Dendritic cell treated with granulocyte-macrophage colony-stimulating factor and Interleukin-4, amounts not matched to agents 40 ng/mL and 50 ng/mL, for 4 days (primary cell): ENCODE data around the gene TRIO.

ENCODE experiments used
- H3K27ac Mint-ChIP-seq: one replicate; pipeline ENCODE4 v1.8.0; 2022; ENCODE audit warnings: mild to moderate bottlenecking, mixed read lengths
- H3K27me3 Mint-ChIP-seq: one replicate; pipeline ENCODE4 v1.8.0; 2022; ENCODE audit warnings: mild to moderate bottlenecking, mixed read lengths
- H3K36me3 Mint-ChIP-seq: one replicate; pipeline ENCODE4 v1.8.0; 2022; ENCODE audit warnings: low read depth, mixed read lengths
- H3K4me1 Mint-ChIP-seq: one replicate; pipeline ENCODE4 v1.8.0; 2022; ENCODE audit warnings: low read depth, mixed read lengths
- H3K4me3 Mint-ChIP-seq: one replicate; pipeline ENCODE4 v1.8.0; 2022; ENCODE audit warnings: mild to moderate bottlenecking, moderate library complexity, mixed read lengths
- H3K9me3 Mint-ChIP-seq: one replicate; pipeline ENCODE4 v1.8.0; 2022; ENCODE audit warnings: mixed read lengths
- intact Hi-C: fragments of 100-400 bp; cut with micrococcal nuclease; formaldehyde crosslinking; loops from one replicate; pipeline ENCODE4 v1.15.0; 2022

The TRIO gene

GRCh38 chr5:14455814-14456321, 312.7 kb downstream of the TRIO start:
- Mint-ChIP-seq H3K36me3 (peaks cover 78% of the 10 kb centered on the region), H3K4me3 (no peak overlapping the region)

GRCh38 chr5:14457476-14457875, 314.3 kb downstream of the TRIO start:
- Mint-ChIP-seq H3K4me3 (no peak overlapping the region), H3K9me3 (peaks cover 9% of the 10 kb centered on the region), H3K27ac (no peak overlapping the region), H3K4me1 (peaks cover 3% of the 10 kb centered on the region), H3K36me3 (peaks cover 82% of the 10 kb centered on the region), H3K27me3 (no peaks in the 10 kb centered on the region)
- intact Hi-C loops: no loop called here

More at GRCh38 chr5:14455814-14456321, 312.7 kb downstream of the TRIO start:
- Mint-ChIP-seq H3K27me3 (no peaks in the 10 kb centered on the region), H3K4me1 (peaks cover 9% of the 10 kb centered on the region), H3K27ac (no peak overlapping the region), H3K9me3 (peaks cover 9% of the 10 kb centered on the region)
- intact Hi-C loops: no loop called here

DNA sequence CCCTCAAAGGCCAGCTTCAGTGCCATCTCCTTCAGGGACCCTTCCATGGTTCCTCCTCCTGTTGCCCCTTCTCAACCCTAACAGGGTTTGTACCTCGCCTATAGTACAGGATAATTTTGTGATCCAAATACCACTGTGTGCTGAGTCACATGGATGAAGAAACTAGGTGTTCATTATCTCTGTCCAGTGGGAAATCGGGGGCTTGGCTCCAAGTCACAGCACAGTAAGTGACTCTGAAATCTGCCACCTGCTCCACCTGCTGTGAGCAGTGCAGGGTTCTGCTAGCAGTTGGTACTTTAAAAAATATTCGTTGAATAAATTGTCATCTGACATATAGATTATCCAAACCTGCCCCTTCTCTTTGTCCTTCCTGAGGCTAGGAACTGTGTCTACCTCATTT, 315.3 kb downstream of the TRIO start:
- Mint-ChIP-seq H3K36me3 (peaks cover 86% of the 10 kb centered on the region), H3K4me3 (no peak overlapping the region), H3K4me1 (peaks cover 12% of the 10 kb centered on the region), H3K9me3 (peaks cover 9% of the 10 kb centered on the region), H3K27ac (no peak overlapping the region), H3K27me3 (no peaks in the 10 kb centered on the region)
- intact Hi-C loops: no loop called here

DNA sequence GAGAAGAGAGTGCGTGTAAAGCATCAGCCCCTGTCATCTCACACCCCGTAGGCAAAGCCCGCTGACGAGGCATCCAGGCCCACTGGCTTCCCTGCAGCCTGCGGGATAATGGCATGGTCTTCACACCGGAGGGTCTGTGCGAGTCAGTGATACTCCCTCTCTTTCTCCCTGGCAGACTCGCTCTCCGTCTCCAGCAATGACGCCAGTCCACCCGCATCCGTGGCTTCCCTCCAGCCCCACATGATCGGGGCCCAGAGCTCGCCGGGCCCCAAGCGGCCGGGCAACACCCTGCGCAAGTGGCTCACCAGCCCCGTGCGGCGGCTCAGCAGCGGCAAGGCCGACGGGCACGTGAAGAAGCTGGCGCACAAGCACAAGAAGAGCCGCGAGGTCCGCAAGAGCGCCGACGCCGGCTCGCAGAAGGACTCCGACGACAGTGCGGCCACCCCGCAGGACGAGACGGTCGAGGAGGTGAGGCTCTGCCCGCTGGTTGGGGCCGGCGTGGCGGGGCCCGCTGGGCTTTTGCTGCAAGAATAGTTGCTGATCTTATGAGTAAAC, 317.8 kb downstream of the TRIO start:
- Mint-ChIP-seq H3K9me3 (no peaks in the 10 kb centered on the region), H3K4me1 (peaks cover 35% of the 10 kb centered on the region), H3K4me3 (no peak overlapping the region), H3K27ac (no peak overlapping the region), H3K36me3 (peaks cover 83% of the 10 kb centered on the region), H3K27me3 (no peaks in the 10 kb centered on the region)
- intact Hi-C loops: no loop called here

DNA sequence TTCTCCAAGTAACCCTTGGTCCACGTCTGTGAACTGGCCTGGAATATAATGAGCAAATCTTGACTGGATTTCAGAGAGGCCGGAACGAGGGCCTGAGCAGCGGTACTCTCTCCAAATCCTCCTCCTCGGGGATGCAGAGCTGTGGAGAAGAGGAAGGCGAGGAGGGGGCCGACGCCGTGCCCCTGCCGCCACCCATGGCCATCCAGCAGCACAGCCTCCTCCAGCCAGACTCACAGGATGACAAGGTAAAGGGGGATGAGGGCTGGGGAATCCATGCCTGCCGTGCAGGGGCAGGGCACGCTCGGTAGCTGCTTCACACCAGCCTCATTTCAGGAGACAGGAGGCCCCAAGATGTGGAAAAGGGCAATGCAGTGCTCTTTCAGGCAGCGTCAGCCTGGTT, 319.5 kb downstream of the TRIO start:
- no peaks in the 10 kb centered on the region for H3K27me3 Mint-ChIP-seq
- peaks cover 91% of the 10 kb centered on the region for H3K36me3 Mint-ChIP-seq
- no peaks in the 10 kb centered on the region for H3K9me3 Mint-ChIP-seq
- intact Hi-C loops: no loop called here
- peaks cover 35% of the 10 kb centered on the region for H3K4me1 Mint-ChIP-seq
- H3K4me3 Mint-ChIP-seq: no peak overlapping the region
- peak overlapping the region; percentile 67 for H3K27ac Mint-ChIP-seq

DNA sequence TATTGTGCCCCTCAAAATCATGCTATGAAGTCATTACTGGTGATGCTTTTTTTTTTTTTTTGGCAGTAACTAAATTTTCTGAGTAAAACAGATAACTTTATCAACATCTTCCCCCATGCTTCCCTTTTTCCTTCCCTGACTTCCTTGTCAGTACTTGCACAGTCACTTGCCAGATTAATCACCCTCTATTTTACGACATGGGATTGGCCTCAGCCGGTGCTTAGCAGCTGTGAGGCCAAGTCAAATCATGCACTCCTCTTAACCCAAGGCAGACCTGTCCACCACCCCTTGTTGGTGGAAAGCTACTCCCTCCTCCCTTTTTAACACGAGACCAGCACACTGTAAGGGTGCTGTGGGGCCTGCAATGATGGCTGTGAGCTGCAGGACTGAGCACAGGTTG, 320.5 kb downstream of the TRIO start:
- Mint-ChIP-seq H3K36me3 (peaks cover 89% of the 10 kb centered on the region), H3K27ac (peak overlapping the region; percentile 73), H3K27me3 (no peaks in the 10 kb centered on the region), H3K9me3 (no peaks in the 10 kb centered on the region), H3K4me1 (peaks cover 35% of the 10 kb centered on the region), H3K4me3 (no peak overlapping the region)
- intact Hi-C loops: no loop called here

DNA sequence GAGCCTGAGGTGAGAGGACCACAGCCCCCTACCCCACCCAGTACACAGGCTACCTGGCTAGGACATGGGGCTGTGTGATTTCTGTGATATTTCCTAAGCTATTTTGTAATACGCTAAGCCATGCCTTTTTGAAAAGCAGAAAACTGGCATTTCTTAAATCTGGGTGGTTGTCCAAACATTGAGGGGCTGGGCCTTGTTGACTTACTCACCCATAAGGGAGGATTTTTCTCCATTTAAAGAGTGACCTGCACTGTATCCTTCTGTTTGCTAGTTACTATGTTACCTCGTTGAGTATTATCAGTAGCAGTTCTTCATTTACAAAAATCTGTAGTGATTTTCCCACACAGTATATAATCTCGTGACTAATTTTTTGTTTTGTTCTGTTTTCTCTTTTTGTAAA, 321.0 kb downstream of the TRIO start:
- Mint-ChIP-seq H3K27ac (peak overlapping the region; percentile 73), H3K9me3 (no peaks in the 10 kb centered on the region), H3K36me3 (peaks cover 89% of the 10 kb centered on the region), H3K4me1 (peaks cover 35% of the 10 kb centered on the region), H3K4me3 (no peak overlapping the region), H3K27me3 (no peaks in the 10 kb centered on the region)
- intact Hi-C loops: no loop called here

GRCh38 chr5:14464671-14465070, 321.5 kb downstream of the TRIO start:
- peaks cover 35% of the 10 kb centered on the region for H3K4me1 Mint-ChIP-seq
- peaks cover 89% of the 10 kb centered on the region for H3K36me3 Mint-ChIP-seq
- no peak overlapping the region for H3K4me3 Mint-ChIP-seq
- peak overlapping the region; percentile 73 for H3K27ac Mint-ChIP-seq
- intact Hi-C loops: no loop called here
- H3K9me3 Mint-ChIP-seq: no peaks in the 10 kb centered on the region
- H3K27me3 Mint-ChIP-seq: no peaks in the 10 kb centered on the region

DNA sequence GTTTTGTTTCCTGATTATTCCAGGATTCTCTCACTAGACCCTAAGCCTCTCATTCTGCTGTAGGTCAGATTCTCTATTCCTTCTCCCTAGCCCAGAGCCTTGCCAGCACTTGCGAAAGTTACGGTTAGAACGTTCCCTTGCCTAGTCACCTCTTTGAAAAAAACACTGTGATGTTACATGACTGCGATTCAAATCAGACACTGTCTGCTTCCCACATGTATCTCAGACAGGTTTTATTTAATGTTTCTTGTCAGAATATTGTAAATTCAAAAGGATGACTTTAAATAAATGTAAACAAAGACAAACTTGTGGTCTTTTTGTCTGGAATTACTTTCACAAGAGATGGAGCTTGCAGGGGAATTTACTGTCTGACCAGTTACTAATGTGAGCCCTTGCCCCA, 322.0 kb downstream of the TRIO start:
- intact Hi-C loops: no loop called here
- no peaks in the 10 kb centered on the region for H3K27me3 Mint-ChIP-seq
- H3K27ac Mint-ChIP-seq: peak overlapping the region; percentile 73
- peaks cover 87% of the 10 kb centered on the region for H3K36me3 Mint-ChIP-seq
- H3K9me3 Mint-ChIP-seq: no peaks in the 10 kb centered on the region
- H3K4me3 Mint-ChIP-seq: no peak overlapping the region
- H3K4me1 Mint-ChIP-seq: peaks cover 35% of the 10 kb centered on the region

DNA sequence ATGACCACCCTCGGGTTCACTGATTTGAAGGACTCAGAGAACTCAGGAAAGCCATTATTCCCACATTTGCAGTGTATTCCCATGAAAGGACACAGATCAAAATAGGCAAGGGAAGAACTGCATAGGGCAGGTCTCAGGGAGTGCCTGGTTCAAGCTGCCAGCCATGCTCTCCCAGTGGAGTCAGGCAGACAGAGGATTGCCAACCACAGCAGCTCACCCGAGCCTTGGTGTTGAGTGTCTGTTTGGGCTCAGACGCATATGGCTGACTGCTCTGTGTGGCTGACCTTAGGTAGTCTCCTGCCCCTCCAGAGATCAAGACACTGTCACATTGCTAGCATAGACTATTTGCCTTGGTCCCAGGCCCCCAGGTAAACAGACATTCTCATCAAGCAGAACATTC, 322.6 kb downstream of the TRIO start:
- Mint-ChIP-seq H3K27ac (no peak overlapping the region), H3K9me3 (no peaks in the 10 kb centered on the region), H3K27me3 (no peaks in the 10 kb centered on the region), H3K36me3 (peaks cover 87% of the 10 kb centered on the region), H3K4me1 (peaks cover 35% of the 10 kb centered on the region), H3K4me3 (no peak overlapping the region)
- intact Hi-C loops: no loop called here

DNA sequence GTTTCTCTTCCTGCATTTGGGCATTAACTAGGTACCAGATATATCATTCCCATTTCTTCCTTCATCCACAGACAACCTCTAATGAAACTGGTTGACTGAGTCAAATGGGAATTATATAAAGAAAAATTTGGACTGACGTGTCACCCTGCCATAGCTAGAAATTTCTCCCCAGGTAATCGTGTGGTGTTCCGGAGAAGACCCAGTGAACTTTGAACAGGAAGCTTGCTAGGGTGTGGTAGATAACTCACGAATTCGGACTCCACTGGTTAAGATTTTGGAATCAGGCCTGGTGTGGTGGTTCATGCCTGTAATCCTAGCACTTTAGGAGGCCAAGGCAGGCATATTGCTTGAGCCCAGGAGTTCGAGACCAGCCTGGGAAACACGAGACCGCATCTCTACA, 324.1 kb downstream of the TRIO start:
- intact Hi-C loops: no loop called here
- Mint-ChIP-seq H3K4me3 (no peak overlapping the region), H3K27me3 (no peaks in the 10 kb centered on the region), H3K36me3 (peaks cover 87% of the 10 kb centered on the region), H3K4me1 (peaks cover 35% of the 10 kb centered on the region), H3K27ac (no peak overlapping the region), H3K9me3 (no peaks in the 10 kb centered on the region)

GRCh38 chr5:14467886-14468285, 324.7 kb downstream of the TRIO start:
- Mint-ChIP-seq H3K4me3 (no peak overlapping the region), H3K27me3 (no peaks in the 10 kb centered on the region), H3K9me3 (no peaks in the 10 kb centered on the region), H3K36me3 (peaks cover 87% of the 10 kb centered on the region), H3K27ac (no peak overlapping the region), H3K4me1 (peaks cover 29% of the 10 kb centered on the region)
- intact Hi-C loops: no loop called here

DNA sequence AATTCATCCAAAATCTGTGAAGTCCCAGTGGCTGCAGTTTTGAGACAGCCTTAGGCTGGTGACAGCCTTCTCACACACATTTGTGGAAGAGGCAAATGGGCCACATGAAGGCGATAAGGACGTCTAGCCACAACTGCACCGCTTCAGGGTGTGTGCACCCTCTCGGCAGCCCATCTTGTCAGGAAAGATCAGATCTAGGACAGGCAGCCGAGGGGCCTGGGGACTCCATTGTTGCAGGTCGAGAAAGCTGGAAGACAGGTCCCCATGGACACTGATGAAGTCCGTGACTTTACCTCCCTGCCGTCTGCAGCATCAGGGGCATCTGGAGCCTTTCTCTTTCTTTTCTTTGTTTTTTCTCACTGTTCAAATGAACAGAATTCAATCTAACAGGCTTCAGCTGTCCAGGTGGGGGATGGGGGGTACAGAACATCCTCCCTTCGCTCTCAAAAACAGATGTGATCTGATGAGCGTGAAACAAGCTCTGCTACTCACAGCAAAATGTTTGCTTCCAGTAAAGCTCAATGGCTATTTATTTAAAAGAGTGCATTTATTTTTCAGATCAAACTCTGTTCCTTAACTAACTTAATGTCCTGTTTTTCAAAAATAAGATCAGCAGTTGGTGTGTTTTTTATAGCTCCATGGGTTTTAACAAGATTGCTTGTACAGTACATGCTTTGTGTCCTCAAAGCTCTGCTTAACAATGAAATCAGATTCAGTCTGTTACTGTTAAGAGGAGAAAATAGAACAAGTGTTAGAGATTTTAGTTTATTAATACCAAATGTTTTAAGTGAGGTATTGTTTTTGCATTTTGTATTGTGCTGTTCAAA, 326.6 kb downstream of the TRIO start:
- H3K4me3 Mint-ChIP-seq: no peak overlapping the region
- intact Hi-C loops: no loop called here
- no peak overlapping the region for H3K27ac Mint-ChIP-seq
- H3K4me1 Mint-ChIP-seq: peaks cover 10% of the 10 kb centered on the region
- H3K9me3 Mint-ChIP-seq: no peaks in the 10 kb centered on the region
- H3K36me3 Mint-ChIP-seq: peaks cover 88% of the 10 kb centered on the region
- H3K27me3 Mint-ChIP-seq: no peaks in the 10 kb centered on the region

DNA sequence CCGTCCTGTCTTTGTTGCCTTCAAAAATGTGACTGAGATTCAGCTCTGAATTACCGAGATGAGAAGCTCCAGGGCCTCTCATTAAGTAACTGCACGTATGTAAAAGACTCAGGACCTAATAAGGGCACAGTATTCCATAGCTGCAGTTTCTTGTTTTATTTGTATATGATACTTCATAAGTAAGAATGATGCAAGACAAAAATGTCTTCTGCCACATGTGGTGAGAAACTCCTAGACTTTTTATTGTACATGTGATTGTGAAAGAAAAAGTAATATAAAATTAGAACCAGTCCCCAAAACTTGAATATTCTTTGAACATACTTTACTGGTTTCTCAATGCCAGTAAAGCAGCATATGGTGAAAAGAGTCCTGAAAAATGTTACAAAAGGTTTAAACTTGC, 328.4 kb downstream of the TRIO start:
- Mint-ChIP-seq H3K27me3 (no peaks in the 10 kb centered on the region), H3K9me3 (no peaks in the 10 kb centered on the region), H3K4me3 (no peak overlapping the region), H3K27ac (no peak overlapping the region), H3K36me3 (peaks cover 82% of the 10 kb centered on the region), H3K4me1 (peaks cover 5% of the 10 kb centered on the region)
- intact Hi-C loops: no loop called here
